BLaER1 (cell line): ENCODE measurements around the gene RFX2.
"Not testable (repeated sequence)": the region's sequence is repeated elsewhere in the genome, so short reads cannot be mapped to it uniquely, and the experiment has no call there.

Experiments
- H3K27ac ChIP-seq: shearing (Covaris generic); formaldehyde crosslinking; 2 replicates; pipeline ENCODE4 v1.8.1; 2022
- H3K27me3 ChIP-seq: shearing (Covaris generic); formaldehyde crosslinking; 2 replicates; pipeline ENCODE4 v1.8.1; 2022
- H3K36me3 ChIP-seq: shearing (Covaris generic); formaldehyde crosslinking; 2 replicates; pipeline ENCODE4 v1.8.1; 2022
- H3K4me1 ChIP-seq: shearing (Covaris generic); formaldehyde crosslinking; 2 replicates; pipeline ENCODE4 v1.8.1; 2022
- H3K4me2 ChIP-seq: shearing (Covaris generic); formaldehyde crosslinking; 2 replicates; pipeline ENCODE4 v1.8.1; 2022
- H3K4me3 ChIP-seq: shearing (Covaris generic); formaldehyde crosslinking; 2 replicates; pipeline ENCODE4 v1.8.1; 2022
- H3K9ac ChIP-seq: shearing (Covaris generic); formaldehyde crosslinking; 2 replicates; pipeline ENCODE4 v1.8.1; 2022
- H3K9me3 ChIP-seq: shearing (Covaris generic); formaldehyde crosslinking; 2 replicates; pipeline ENCODE4 v1.8.1; 2022
- H4K20me1 ChIP-seq: shearing (Covaris generic); formaldehyde crosslinking; 2 replicates; pipeline ENCODE4 v1.8.1; 2022
- Cebpa-rat ChIP-seq: shearing (Covaris generic); IDR thresholded peaks from 2 replicates; pipeline ENCODE4 v1.8.1; 2022

The RFX2 gene

DNA sequence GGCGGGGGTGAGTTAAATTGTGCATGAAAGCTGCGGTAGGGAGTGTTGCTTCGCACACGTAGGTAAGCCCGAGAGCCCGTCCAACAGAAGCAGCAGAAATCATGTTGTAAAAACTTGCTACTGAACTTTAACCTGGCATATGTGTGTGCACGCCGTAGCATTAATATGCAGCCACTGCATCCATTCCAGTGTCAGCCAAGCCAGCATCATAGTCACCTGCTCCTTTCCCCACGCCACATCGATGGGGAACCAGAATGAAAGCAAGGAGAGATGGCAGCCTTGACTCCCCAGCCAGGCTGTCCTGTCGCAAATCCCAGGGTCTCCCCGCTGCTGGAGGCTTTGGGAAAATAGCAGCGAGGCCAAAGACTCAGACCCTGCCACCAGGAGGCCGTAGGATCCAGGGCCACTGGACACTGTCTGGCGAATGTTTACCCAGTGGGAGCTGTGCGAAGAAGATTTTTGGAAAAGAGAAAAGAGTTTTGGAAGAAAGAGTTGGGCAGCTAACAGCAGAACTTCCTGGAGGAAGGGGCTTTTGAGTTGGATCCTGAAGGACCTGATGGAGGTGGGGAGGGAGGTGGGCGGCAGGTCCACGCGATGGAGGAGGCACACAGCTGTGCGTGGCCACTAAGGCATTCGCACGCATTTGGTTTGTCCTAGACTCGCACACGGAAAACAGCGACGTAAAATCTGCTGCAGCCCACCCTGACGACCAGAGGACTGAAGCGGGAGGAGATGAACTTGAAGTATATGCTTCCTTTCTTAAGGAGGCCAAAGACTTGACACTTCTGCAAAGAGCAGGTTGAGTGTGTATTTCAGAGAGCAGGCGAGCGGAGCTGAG is 83.7 kb downstream of the RFX2 start:
- Histone ChIP-seq H3K4me1 (peaks cover 37% of the 10 kb centered on the region), H3K9ac (no peak overlapping the region), H4K20me1 (no peaks in the 10 kb centered on the region), H3K4me2 (no peak overlapping the region), H3K36me3 (no peaks in the 10 kb centered on the region), H3K4me3 (no peak overlapping the region), H3K9me3 (no peaks in the 10 kb centered on the region), H3K27me3 (no peaks in the 10 kb centered on the region), H3K27ac (no peak overlapping the region)
- TF ChIP-seq Cebpa-rat, result no peak

DNA sequence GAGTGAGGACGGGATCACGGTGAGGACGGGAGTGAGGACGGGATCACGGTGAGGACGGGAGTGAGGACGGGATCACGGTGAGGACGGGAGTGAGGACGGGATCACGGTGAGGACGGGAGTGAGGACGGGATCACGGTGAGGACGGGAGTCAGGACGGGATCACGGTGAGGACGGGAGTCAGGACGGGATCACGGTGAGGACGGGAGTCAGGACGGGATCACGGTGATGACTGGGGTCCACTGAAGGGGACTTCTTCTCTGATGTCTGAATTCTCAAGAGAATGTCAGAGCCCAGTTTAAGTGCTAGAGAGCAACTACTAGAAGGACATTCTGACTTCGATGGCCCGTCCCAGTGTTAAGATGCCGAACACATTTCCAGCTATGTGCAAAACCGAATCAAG is 85.5 kb downstream of the RFX2 start:
- Histone ChIP-seq H3K4me1 (peaks cover 53% of the 10 kb centered on the region), H3K4me2 (0 out of 2 replicates have a peak overlapping the region, but pooled peaks have one; percentile 6)
- H3K36me3 ChIP-seq, H3K4me3 ChIP-seq, H3K27ac ChIP-seq, H4K20me1 ChIP-seq, H3K9ac ChIP-seq, H3K27me3 ChIP-seq, H3K9me3 ChIP-seq: not testable (repeated sequence)

DNA sequence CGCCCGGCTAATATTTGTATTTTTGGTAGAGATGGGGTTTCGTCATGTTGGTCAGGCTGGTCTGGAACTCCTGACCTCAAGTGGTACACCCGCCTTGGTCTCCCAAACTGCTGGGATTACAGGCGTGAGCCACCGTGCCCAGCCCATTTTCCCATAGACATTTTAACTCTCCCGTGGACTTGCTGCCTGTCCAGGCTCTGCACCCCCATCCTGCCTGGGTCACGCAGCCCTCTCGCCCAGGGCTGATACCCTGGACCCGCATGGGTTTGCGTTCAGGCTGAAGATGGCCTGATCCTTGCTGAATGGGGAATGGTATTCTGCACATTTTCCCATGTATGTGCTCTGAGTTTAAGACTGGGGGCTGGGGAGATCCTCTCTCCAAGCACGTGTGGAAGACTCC is 86.4 kb downstream of the RFX2 start:
- peaks cover 58% of the 10 kb centered on the region for H3K4me1 ChIP-seq
- H3K36me3 ChIP-seq, result no peaks in the 10 kb centered on the region
- H3K27me3 ChIP-seq, result no peaks in the 10 kb centered on the region
- H3K9ac ChIP-seq, result no peak overlapping the region
- peak overlapping the region; percentile 79 for H3K4me2 ChIP-seq
- H3K9me3 ChIP-seq, result no peaks in the 10 kb centered on the region
- no peaks in the 10 kb centered on the region for H4K20me1 ChIP-seq
- no peak for TF ChIP-seq Cebpa-rat
- no peak overlapping the region for H3K4me3 ChIP-seq
- no peak overlapping the region for H3K27ac ChIP-seq

- TF ChIP-seq Cebpa-rat, result no peak
- Histone ChIP-seq H3K4me1 (peaks cover 66% of the 10 kb centered on the region), H3K4me3 (peak overlapping the region; percentile 2; the same call in 1 of the 2 replicates), H3K27ac (peak overlapping the region; percentile 72), H3K4me2 (peak overlapping the region; percentile 79), H3K9me3 (no peaks in the 10 kb centered on the region), H3K9ac (peak overlapping the region; percentile 62), H4K20me1 (no peaks in the 10 kb centered on the region), H3K36me3 (no peaks in the 10 kb centered on the region), H3K27me3 (no peaks in the 10 kb centered on the region)
These were observed 87.1 kb downstream of the RFX2 start for GRCh38 chr19:6023085-6023682.

DNA sequence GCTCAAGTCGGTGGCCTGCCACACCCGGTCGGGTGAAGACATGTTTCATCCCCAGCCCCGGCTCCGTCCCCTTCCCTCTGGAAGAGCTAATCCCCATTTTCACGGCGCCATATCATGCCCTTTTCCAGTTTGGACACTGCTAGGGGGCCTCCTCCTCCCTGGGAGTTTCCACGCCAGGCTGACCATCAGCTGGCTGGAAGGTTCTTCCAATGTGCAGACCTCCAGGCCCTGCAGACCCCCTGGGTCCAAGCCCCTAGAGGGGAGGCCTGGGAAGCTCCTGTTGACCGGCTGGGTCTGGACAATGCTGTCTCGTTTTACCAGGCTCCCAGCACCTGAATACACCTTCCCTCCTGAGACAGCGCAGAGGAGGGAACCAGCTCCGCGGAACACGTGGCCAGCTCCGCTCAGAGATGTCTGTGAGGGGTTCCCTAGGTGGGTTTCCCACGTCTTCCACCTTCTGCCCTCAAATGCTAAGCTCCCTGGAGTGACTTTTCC is 87.7 kb downstream of the RFX2 start:
- H3K4me3 ChIP-seq, result peak overlapping the region; percentile 2; the same call in 1 of the 2 replicates
- peak overlapping the region; percentile 72 for H3K27ac ChIP-seq
- peak overlapping the region; percentile 62 for H3K9ac ChIP-seq
- H3K36me3 ChIP-seq, result no peaks in the 10 kb centered on the region
- peaks cover 67% of the 10 kb centered on the region for H3K4me1 ChIP-seq
- H3K27me3 ChIP-seq, result no peaks in the 10 kb centered on the region
- H3K9me3 ChIP-seq, result no peaks in the 10 kb centered on the region
- no peaks in the 10 kb centered on the region for H4K20me1 ChIP-seq
- no peak for TF ChIP-seq Cebpa-rat
- H3K4me2 ChIP-seq, result peak overlapping the region; percentile 79

DNA sequence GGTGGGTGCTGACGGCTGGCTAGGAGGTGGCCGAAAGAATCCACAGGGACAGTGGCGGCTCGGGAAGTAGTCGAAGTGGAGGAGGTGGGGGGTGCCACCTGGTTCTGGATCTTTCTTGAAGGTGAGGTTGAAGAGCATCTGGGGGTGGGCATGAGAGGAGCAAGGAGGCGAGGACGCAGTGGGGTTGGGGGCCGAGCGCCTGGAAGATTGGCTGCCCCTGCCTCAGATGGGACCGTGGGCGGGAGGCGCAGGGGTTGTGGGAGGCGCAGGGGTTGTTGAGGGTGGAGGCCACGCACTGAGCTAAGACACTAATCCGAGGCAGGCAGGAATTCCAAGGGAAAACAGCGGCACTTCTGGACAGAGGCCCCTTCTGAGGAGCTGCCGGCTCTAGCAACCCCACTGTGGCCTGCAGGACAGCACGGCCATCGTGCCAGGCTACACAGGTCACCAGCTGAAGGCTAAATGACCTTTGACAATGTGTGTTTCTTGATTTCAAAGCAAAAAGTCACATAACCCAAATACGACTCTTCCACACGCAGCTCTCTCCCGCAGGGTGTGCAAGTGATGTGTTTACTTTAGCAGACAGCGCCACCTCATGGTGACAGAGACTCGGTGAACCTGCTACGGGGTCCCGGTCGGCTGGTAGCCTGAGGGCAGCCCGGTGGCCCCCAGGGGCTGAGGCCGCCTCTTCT is 88.3 kb downstream of the RFX2 start:
- peak overlapping the region; percentile 62 for H3K9ac ChIP-seq
- no peaks in the 10 kb centered on the region for H3K27me3 ChIP-seq
- no peak for TF ChIP-seq Cebpa-rat
- H3K4me2 ChIP-seq, result peak overlapping the region; percentile 79
- peak overlapping the region; percentile 72; the same call in 1 of the 2 replicates for H3K27ac ChIP-seq
- H3K4me1 ChIP-seq, result peaks cover 67% of the 10 kb centered on the region
- H4K20me1 ChIP-seq, result no peaks in the 10 kb centered on the region
- H3K36me3 ChIP-seq, result no peaks in the 10 kb centered on the region
- H3K9me3 ChIP-seq, result no peaks in the 10 kb centered on the region
- H3K4me3 ChIP-seq, result no peak overlapping the region

- Histone ChIP-seq H3K36me3 (no peaks in the 10 kb centered on the region), H3K27ac (no peak overlapping the region; the same call in 1 of the 2 replicates), H4K20me1 (no peaks in the 10 kb centered on the region), H3K4me1 (peaks cover 67% of the 10 kb centered on the region), H3K4me2 (peak overlapping the region; percentile 79), H3K27me3 (no peaks in the 10 kb centered on the region), H3K9ac (no peak overlapping the region), H3K4me3 (no peak overlapping the region), H3K9me3 (no peaks in the 10 kb centered on the region)
- TF ChIP-seq Cebpa-rat, result no peak
These were observed 89.1 kb downstream of the RFX2 start for GRCh38 chr19:6020972-6021805.

DNA sequence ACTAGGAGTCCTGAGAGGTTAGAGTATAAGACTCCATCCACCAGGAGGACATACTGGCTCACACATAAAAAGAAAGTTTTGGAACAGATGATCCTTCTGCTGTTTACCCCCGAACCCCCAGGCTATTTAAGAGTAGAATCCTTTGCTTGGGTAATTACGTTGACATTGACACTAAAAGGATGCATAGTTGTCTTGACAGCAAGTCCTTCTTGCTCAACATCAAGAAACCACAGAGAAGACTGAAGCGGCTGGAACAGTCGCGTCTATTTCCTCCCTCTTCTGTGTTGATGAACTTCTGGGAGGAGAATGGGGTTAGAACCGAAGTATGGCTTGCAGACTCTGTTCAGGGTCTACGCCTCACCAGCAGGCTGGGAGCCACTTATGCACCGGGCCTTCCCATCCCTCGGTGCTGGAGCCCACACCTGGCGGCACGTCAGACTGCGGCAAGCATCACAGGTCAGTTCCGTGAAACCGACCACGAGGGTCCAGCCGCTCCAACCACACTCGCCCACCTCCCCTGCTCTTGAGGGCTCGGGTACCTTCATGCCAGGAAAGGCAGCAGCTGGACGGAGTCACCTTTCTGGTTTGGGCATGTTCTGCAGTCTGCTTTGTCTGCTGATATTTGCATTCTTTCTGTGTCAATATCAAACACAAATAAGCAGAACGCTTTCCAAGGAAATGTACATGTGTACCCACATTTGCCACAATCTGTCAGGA is 90.0 kb downstream of the RFX2 start:
- peak overlapping the region; percentile 62 for H3K4me2 ChIP-seq
- no peak overlapping the region for H3K9ac ChIP-seq
- H3K27me3 ChIP-seq, result no peaks in the 10 kb centered on the region
- H3K4me3 ChIP-seq, result no peak overlapping the region
- peaks cover 74% of the 10 kb centered on the region for H3K4me1 ChIP-seq
- peak; percentile 71 for TF ChIP-seq Cebpa-rat
- no peaks in the 10 kb centered on the region for H3K36me3 ChIP-seq
- H3K27ac ChIP-seq, result no peak overlapping the region; the same call in 1 of the 2 replicates
- no peaks in the 10 kb centered on the region for H3K9me3 ChIP-seq
- no peaks in the 10 kb centered on the region for H4K20me1 ChIP-seq

- H3K9ac ChIP-seq, result no peak overlapping the region
- no peak overlapping the region for H3K27ac ChIP-seq
- H3K4me3 ChIP-seq, result no peak overlapping the region
- H3K9me3 ChIP-seq, result no peaks in the 10 kb centered on the region
- peaks cover 74% of the 10 kb centered on the region for H3K4me1 ChIP-seq
- no peak for TF ChIP-seq Cebpa-rat
- no peaks in the 10 kb centered on the region for H3K36me3 ChIP-seq
- H3K27me3 ChIP-seq, result no peaks in the 10 kb centered on the region
- no peak overlapping the region for H3K4me2 ChIP-seq
- no peaks in the 10 kb centered on the region for H4K20me1 ChIP-seq
These were observed 91.5 kb downstream of the RFX2 start for GRCh38 chr19:6018786-6019185.
